HAP-1 (cell line): ENCODE results near the gene CRNKL1.

Experiments
- DNase-seq, 2 experiments: peaks; one replicate each; pipeline ENCODE4 v3.0.0-alpha.2; 2016 to 2020; ENCODE audit warnings: low spot score in 2 of 2
- H3K27me3 ChIP-seq: fragments of 250-450 bp; sonication (Bioruptor Pico); 2 replicates; pipeline ENCODE4 v1.5.1; 2020; ENCODE audit warnings: low read depth, mild to moderate bottlenecking, moderate library complexity
- H3K36me3 ChIP-seq: fragments of 250-450 bp; sonication (Bioruptor Pico); replicated peaks from 2 replicates; pipeline ENCODE4 v1.5.1; 2020; ENCODE audit warnings: mild to moderate bottlenecking
- H3K4me1 ChIP-seq: fragments of 250-450 bp; sonication (Bioruptor Pico); 2 replicates; pipeline ENCODE4 v1.5.1; 2020; ENCODE audit warnings: mild to moderate bottlenecking
- H3K4me3 ChIP-seq: fragments of 250-450 bp; sonication (Bioruptor Pico); 2 replicates; pipeline ENCODE4 v1.5.1; 2020; ENCODE audit warnings: mild to moderate bottlenecking, moderate library complexity
- H3K9me3 ChIP-seq: fragments of 250-450 bp; sonication (Bioruptor Pico); 2 replicates; pipeline ENCODE4 v1.5.1; 2020; ENCODE audit warnings: mild to moderate bottlenecking, moderate library complexity
- in situ Hi-C: fragments of 300-500 bp; cut with MboI; formaldehyde crosslinking; loops from 3 replicates; pipeline ENCODE4 v1.14.3; 2020; ENCODE audit warnings: low sequenced_read_pairs, inconsistent platforms, mixed read lengths

The CRNKL1 gene

DNA sequence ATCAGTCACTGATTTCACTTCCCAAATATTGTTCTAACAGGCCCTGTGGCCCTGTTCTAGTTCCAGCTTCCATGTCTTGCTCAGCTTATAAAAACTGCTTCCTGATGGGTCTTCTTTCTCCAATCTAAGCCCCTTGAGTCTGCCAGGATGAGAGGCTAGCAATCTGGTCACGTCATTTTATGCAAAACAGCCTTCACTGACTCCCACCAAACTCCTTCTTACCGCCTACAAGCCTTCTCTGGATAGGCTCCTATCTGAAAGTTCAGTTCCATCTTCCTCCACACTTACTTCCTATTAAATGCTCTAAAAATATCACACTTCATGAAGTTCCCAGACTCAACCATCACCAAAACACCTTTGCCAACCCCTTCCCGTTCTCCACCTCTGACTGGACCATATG, 15.5 kb downstream of the CRNKL1 start:
- no peak for DNase-seq
- H3K27me3 ChIP-seq = no peaks in the 10 kb centered on the region
- in situ Hi-C loops = no loop called here
- H3K36me3 ChIP-seq = peaks cover 86% of the 10 kb centered on the region
- peaks cover 4% of the 10 kb centered on the region; the same call in 1 of the 2 replicates for H3K4me1 ChIP-seq
- no peak overlapping the region for H3K4me3 ChIP-seq
- no peaks in the 10 kb centered on the region for H3K9me3 ChIP-seq

GRCh38 chr20:20034486-20034885, 17.8 kb downstream of the CRNKL1 start:
- H3K36me3 ChIP-seq = peaks cover 87% of the 10 kb centered on the region
- no peak for DNase-seq
- H3K4me3 ChIP-seq = no peak overlapping the region
- peaks cover 4% of the 10 kb centered on the region; the same call in 1 of the 2 replicates for H3K4me1 ChIP-seq
- in situ Hi-C loops = no loop called here
- H3K27me3 ChIP-seq = no peaks in the 10 kb centered on the region
- no peaks in the 10 kb centered on the region for H3K9me3 ChIP-seq

- Histone ChIP-seq H3K4me3 (no peak overlapping the region), H3K27me3 (no peaks in the 10 kb centered on the region), H3K9me3 (no peaks in the 10 kb centered on the region), H3K4me1 (no peaks in the 10 kb centered on the region), H3K36me3 (peaks cover 86% of the 10 kb centered on the region)
- in situ Hi-C loops = no loop called here
- no peak for DNase-seq
Measured at GRCh38 chr20:20031790-20032189, 20.5 kb downstream of the CRNKL1 start.

DNA sequence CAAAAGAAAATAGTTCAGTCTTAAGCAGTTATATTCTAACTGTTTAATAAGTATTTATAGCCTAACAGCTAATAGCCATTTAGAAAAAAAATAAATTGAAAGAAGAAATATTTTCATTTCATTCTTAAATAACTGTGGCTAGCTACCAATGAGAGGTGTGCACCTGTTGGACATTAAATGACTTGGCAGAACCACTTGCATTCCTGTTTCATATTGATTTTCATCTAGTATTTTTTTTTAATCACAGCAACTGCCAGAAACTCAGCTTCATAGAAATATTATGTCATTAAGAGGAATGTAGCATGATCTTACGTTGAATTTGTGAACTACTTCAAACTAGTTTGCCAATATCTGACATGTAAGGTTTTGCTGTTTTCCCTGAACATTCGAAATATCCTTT, 25.0 kb downstream of the CRNKL1 start:
- no peaks in the 10 kb centered on the region for H3K27me3 ChIP-seq
- H3K4me1 ChIP-seq = no peaks in the 10 kb centered on the region
- in situ Hi-C loops = no loop called here
- no peaks in the 10 kb centered on the region for H3K9me3 ChIP-seq
- no peak overlapping the region for H3K4me3 ChIP-seq
- DNase-seq = no peak
- peaks cover 60% of the 10 kb centered on the region for H3K36me3 ChIP-seq

DNA sequence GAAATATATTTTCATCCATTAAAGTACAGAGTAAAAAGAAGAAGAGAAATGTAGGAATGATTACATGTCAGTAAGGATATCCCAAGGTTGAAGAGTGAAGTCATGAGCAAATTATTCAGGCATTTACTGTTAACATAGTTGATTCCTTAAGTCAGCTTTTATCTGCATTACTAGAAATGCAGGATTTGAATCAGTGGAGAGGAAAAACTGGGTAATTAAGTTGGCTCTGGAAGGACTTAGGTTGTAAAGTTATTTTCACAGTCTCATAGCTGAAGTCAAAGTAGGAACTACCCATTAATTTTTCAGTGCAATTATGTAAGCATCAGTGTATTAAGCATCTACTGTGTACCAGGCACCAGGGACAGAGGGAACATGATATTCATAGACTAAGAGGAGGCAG, 27.3 kb downstream of the CRNKL1 start:
- H3K4me1 ChIP-seq = peaks cover 5% of the 10 kb centered on the region
- no peak overlapping the region for H3K4me3 ChIP-seq
- DNase-seq = no peak
- peaks cover 41% of the 10 kb centered on the region for H3K36me3 ChIP-seq
- in situ Hi-C loops = no loop called here
- no peaks in the 10 kb centered on the region for H3K9me3 ChIP-seq
- no peaks in the 10 kb centered on the region for H3K27me3 ChIP-seq

GRCh38 chr20:20023395-20023794, 28.9 kb downstream of the CRNKL1 start:
- no peaks in the 10 kb centered on the region for H3K27me3 ChIP-seq
- in situ Hi-C loops = no loop called here
- DNase-seq = no peak
- no peak overlapping the region for H3K4me3 ChIP-seq
- H3K36me3 ChIP-seq = peaks cover 42% of the 10 kb centered on the region
- no peaks in the 10 kb centered on the region for H3K9me3 ChIP-seq
- peaks cover 8% of the 10 kb centered on the region for H3K4me1 ChIP-seq

GRCh38 chr20:20022498-20022897, 29.8 kb downstream of the CRNKL1 start:
- no peak overlapping the region for H3K4me3 ChIP-seq
- no peak for DNase-seq
- peaks cover 8% of the 10 kb centered on the region for H3K4me1 ChIP-seq
- H3K36me3 ChIP-seq = peaks cover 34% of the 10 kb centered on the region
- no peaks in the 10 kb centered on the region for H3K27me3 ChIP-seq
- in situ Hi-C loops = no loop called here
- no peaks in the 10 kb centered on the region for H3K9me3 ChIP-seq

DNA sequence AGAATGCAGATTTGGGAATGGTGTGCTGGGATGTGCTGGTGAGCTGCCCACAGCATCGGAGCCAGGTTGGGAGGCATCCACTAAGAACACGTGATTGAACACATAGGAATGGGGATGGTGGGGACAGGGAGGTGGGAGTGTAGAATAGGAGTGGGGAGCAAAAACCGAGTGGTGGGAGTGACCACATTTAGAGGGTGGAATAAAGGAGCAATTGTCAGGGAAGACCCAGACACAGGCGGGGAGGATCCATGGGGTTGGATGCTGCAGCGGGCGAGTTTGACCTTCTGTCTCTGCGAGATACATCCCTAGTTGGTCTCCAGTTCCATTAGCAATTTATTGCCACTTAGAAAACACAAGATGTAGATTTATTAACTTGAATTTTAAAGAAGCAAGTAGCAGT, 30.4 kb downstream of the CRNKL1 start:
- H3K27me3 ChIP-seq = no peaks in the 10 kb centered on the region
- H3K4me3 ChIP-seq = no peak overlapping the region
- no peak for DNase-seq
- peaks cover 27% of the 10 kb centered on the region for H3K36me3 ChIP-seq
- H3K4me1 ChIP-seq = peaks cover 8% of the 10 kb centered on the region
- no peaks in the 10 kb centered on the region for H3K9me3 ChIP-seq
- in situ Hi-C loops = no loop called here

DNA sequence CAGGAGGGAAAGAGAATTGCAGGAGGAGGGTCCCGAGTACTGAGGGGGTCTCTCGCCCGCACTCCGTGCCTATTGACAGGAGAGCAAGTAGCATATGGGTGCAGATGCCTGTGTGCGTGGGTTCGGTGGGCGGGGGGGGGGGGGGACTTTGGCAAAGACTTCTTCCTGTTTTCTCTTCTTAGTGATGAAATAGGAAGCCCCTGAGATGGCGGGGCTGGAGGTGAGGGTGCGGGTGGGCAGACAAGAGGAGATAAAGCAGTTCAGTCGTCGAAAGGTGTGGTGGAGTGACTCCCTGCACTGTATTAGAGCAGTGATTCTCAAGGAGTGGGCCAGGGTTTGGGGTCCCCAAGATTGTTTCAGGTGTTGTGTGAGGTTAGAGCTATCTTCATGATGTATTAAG, 31.4 kb downstream of the CRNKL1 start:
- Histone ChIP-seq H3K36me3 (peaks cover 26% of the 10 kb centered on the region), H3K27me3 (no peaks in the 10 kb centered on the region), H3K4me3 (no peak overlapping the region), H3K4me1 (peaks cover 8% of the 10 kb centered on the region), H3K9me3 (no peaks in the 10 kb centered on the region)
- in situ Hi-C loops = no loop called here
- DNase-seq = no peak

GRCh38 chr20:20019123-20019522, 33.1 kb downstream of the CRNKL1 start:
- DNase-seq = no peak
- Histone ChIP-seq H3K36me3 (peaks cover 18% of the 10 kb centered on the region), H3K4me1 (peaks cover 14% of the 10 kb centered on the region), H3K4me3 (peak overlapping the region; percentile 86; the same call in 1 of the 2 replicates), H3K27me3 (no peaks in the 10 kb centered on the region), H3K9me3 (no peaks in the 10 kb centered on the region)
- in situ Hi-C loops = no loop called here

- Histone ChIP-seq H3K4me1 (peaks cover 14% of the 10 kb centered on the region), H3K4me3 (peak overlapping the region; percentile 86), H3K36me3 (peaks cover 18% of the 10 kb centered on the region), H3K9me3 (no peaks in the 10 kb centered on the region), H3K27me3 (no peaks in the 10 kb centered on the region)
- in situ Hi-C loops = no loop called here
- DNase-seq = no peak
Measured at GRCh38 chr20:20018366-20018765, 33.9 kb downstream of the CRNKL1 start.

GRCh38 chr20:20017844-20018185, 34.5 kb downstream of the CRNKL1 start:
- Histone ChIP-seq H3K36me3 (peaks cover 18% of the 10 kb centered on the region), H3K4me3 (peak overlapping the region; percentile 86), H3K9me3 (no peaks in the 10 kb centered on the region), H3K27me3 (no peaks in the 10 kb centered on the region), H3K4me1 (peaks cover 14% of the 10 kb centered on the region)
- in situ Hi-C loops = no loop called here
- no peak for DNase-seq

- H3K36me3 ChIP-seq = peaks cover 13% of the 10 kb centered on the region
- peak within 1 kb of the TSS; percentile 86 for H3K4me3 ChIP-seq
- in situ Hi-C loops = no loop called here
- peaks cover 14% of the 10 kb centered on the region for H3K4me1 ChIP-seq
- H3K27me3 ChIP-seq = no peaks in the 10 kb centered on the region
- peak; percentile 87 to 95 for DNase-seq
- H3K9me3 ChIP-seq = no peaks in the 10 kb centered on the region
Measured at GRCh38 chr20:20017001-20017843, 35.0 kb downstream of the CRNKL1 start, which contains the start of gene NAA20. NAA20 (plus strand) TSS chr20:20017362; CDS start chr20:20017397, 35 bp downstream.

DNA sequence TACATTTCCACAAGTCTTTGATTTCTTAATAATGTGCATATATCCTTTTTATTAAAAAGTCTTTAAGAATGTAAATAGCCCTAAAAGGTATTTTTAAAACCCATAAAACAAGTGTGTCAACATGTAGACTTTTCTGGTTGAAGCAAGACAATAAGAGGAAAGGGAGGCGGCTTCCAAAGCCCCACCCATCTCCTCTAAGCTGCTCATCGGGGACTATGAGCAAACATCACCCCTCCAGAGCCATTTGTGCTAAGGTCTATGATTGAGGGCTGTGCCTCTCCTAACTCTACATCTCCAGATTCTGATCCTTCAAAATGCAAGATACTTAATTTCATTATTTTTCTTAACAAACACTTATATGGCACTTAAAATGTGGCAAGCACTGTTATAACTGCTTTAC, 37.6 kb downstream of the CRNKL1 start:
- in situ Hi-C loops = no loop called here
- peaks cover 6% of the 10 kb centered on the region; the same call in 1 of the 2 replicates for H3K27me3 ChIP-seq
- H3K4me1 ChIP-seq = peaks cover 13% of the 10 kb centered on the region
- H3K9me3 ChIP-seq = no peaks in the 10 kb centered on the region
- peaks cover 10% of the 10 kb centered on the region for H3K36me3 ChIP-seq
- H3K4me3 ChIP-seq = no peak overlapping the region
- no peak for DNase-seq
